Memory B cell (primary cell): ENCODE measurements around the gene NPHS2.

ENCODE experiments used
- ATAC-seq: fragments of 150-1000 bp; cut with Tn5 transposase; 2 replicates; pipeline ENCODE4 v1.10.0; 2021; ENCODE audit warnings: low read depth, mild to moderate bottlenecking, moderate library complexity
- DNase-seq, 2 donors: peaks; one replicate each; pipeline ENCODE4 v3.0.0; 2022; ENCODE audit warnings: low spot score in 2 of 2
- H3K27ac Mint-ChIP-seq: one replicate; pipeline ENCODE4 v1.8.0; 2022; ENCODE audit warnings: mild to moderate bottlenecking, moderate library complexity, mixed read lengths
- H3K27me3 Mint-ChIP-seq: one replicate; pipeline ENCODE4 v1.8.0; 2022; ENCODE audit warnings: mixed read lengths
- H3K36me3 Mint-ChIP-seq: one replicate; pipeline ENCODE4 v1.8.0; 2022; ENCODE audit warnings: mild to moderate bottlenecking, mixed read lengths
- H3K4me1 Mint-ChIP-seq: one replicate; pipeline ENCODE4 v1.8.0; 2022; ENCODE audit warnings: mixed read lengths
- H3K4me3 Mint-ChIP-seq: one replicate; pipeline ENCODE4 v1.8.0; 2022; ENCODE audit warnings: mild to moderate bottlenecking, moderate library complexity, mixed read lengths
- H3K9me3 Mint-ChIP-seq: one replicate; pipeline ENCODE4 v1.8.0; 2022; ENCODE audit warnings: mixed read lengths

NPHS2 gene

GRCh38 chr1:179510038-179510437 lies 65.7 kb downstream of the NPHS2 start:
- Mint-ChIP-seq H3K36me3 (no peaks in the 10 kb centered on the region), H3K27ac (peak overlapping the region; percentile 46), H3K4me3 (peak overlapping the region; percentile 31), H3K9me3 (peaks cover 2% of the 10 kb centered on the region), H3K4me1 (peaks cover 7% of the 10 kb centered on the region), H3K27me3 (no peaks in the 10 kb centered on the region)
- DNase-seq (peak in 1 of 2 donors; percentile 24), ATAC-seq (peak; percentile 99)

GRCh38 chr1:179509384-179509783 lies 66.4 kb downstream of the NPHS2 start:
- ATAC-seq (no peak), DNase-seq (no peak)
- Mint-ChIP-seq H3K4me1 (peaks cover 7% of the 10 kb centered on the region), H3K27ac (peak overlapping the region; percentile 46), H3K36me3 (no peaks in the 10 kb centered on the region), H3K9me3 (peaks cover 2% of the 10 kb centered on the region), H3K4me3 (no peak overlapping the region), H3K27me3 (no peaks in the 10 kb centered on the region)

- Mint-ChIP-seq H3K27ac (no peak overlapping the region), H3K36me3 (no peaks in the 10 kb centered on the region), H3K4me3 (no peak overlapping the region), H3K4me1 (peaks cover 7% of the 10 kb centered on the region), H3K27me3 (no peaks in the 10 kb centered on the region), H3K9me3 (no peaks in the 10 kb centered on the region)
- DNase-seq, result no peak
- ATAC-seq, result no peak
Measured at GRCh38 chr1:179506199-179506598, 69.5 kb downstream of the NPHS2 start.
